Inferior parietal cortex (tissue), 1 donor: Measurements from ENCODE around the gene CRELD2.

Experiments used
- DNase-seq: peaks from one replicate; pipeline ENCODE4 v3.0.0-alpha.2; 2016; ENCODE audit errors: extremely low spot score

The CRELD2 gene

DNA sequence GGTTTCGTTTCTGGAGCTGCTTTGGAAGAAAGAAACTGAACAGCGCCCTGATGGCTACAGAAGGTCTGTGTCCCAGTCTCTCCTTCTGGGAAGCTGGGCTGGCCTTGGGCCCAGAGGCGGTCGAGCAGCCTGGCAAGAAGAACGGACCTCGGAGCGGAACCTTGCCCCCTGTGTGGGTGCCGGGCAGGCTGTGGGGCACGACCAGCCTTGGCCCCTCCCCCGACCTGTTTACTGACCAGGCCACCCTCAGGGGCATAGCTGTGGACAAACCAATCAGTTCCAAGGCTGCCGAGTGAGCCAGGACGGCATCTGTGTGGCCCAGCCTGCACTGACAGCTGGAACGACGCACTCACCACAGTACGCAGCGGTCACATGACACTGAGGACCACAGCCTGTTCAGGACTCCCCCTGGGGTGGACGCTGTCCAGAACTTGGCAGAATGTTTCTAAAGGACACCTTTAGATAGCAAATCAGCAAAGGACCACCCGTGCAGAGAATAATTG is 49.3 kb downstream of the CRELD2 start:
- DNase-seq, result no peak

DNA sequence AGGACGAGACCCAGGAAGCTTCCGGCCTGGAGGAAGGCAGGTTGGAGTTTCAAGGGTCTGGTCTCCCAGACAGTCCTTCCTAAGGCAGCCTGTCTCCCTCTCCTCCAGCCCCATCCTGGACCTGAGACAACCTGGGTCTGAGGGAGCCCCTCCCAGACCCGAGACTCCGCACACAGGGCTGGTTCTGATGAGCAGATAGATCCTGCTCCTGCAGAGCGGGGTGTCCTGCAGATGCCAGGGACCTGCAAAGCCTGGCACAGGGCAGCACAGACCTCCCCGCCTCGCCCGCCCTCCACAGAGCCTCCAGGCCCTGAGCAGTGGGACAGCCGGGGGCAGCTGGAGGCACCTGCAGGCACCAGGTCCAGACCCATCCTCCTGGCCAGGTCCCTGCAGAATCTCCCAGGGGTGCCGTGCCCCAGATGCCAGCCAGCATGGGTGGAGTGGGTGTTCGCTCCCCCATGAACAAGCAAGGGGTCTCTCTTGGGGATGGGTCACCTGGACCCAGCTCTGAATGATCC is 49.9 kb downstream of the CRELD2 start:
- no peak for DNase-seq

DNA sequence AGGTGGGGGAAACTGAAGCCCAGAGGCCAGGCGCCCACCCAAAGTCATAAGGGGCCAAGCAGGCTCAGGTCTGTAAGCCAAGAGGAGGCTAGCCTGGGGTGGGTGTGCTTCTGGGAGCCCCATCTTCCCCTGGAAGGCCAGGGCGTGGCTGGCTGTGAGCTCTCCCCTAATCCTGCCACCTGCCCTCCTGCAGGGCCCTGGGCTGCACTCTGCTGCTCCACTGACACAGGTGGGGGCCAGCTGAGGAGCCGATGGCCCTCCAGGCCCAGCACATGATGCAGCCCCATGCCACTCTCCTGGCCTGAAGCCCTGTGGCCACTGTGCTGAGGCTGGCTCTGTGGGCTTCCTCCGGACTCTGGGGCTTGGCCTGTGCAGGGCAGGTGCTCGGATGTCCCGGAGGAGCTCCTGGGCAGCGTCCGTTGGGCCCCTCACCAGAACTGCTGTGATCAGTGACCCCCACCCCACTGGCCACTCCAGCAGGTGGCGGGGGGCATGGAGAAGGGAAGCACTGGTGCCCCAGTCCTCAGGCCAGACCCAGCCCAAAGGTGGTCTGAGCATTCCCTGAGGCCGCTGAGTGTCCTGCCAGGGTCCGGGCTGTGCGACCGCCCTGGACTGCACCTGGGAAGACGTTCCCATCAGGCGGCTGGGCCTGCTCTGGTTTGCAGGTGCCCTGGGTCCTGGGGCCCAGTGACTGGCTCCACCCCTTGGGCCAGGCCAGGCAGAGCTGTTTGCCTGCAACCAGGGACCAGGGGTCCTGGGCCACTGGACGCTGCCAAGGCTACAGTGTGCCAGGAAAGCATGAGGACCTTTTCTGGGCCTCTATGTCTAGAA is 50.6 kb downstream of the CRELD2 start:
- no peak for DNase-seq

DNA sequence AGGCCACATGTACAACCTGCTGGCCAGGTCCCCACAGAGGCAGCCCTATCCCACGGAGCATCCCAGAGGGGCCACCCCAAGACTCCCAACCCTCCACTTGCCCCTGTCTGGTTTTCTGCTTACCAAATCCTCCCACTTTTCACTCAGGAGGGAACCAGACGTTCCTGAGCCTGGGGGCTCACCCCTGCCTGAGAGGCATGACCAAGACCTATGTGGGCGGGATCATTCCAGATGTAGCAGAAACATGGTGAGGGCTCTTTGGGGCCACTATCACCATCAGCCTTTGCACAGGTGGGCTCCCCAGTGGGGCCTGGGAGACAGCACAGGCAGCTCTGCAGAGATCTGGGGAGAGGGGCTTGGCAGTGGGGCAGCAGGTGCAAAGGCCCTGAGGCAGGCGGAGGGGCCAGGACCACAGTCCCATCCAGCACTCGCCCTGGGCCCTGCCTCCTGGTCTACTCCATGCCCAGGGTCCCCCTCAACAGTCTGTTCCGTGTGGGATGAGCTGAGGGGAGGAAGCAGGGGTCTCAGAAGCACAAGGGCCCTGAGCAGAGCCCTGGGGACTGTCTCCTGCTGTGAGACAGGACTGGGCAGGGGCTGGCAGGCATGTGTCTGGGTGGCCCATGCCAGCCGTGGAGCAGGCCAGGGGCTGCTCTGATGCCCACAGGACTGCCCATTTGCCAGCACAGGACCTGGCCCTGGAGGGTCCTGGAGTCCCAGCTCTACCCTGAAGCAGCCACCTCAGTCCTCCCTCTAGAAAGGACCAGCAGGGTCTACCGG is 51.5 kb downstream of the CRELD2 start:
- no peak for DNase-seq

DNA sequence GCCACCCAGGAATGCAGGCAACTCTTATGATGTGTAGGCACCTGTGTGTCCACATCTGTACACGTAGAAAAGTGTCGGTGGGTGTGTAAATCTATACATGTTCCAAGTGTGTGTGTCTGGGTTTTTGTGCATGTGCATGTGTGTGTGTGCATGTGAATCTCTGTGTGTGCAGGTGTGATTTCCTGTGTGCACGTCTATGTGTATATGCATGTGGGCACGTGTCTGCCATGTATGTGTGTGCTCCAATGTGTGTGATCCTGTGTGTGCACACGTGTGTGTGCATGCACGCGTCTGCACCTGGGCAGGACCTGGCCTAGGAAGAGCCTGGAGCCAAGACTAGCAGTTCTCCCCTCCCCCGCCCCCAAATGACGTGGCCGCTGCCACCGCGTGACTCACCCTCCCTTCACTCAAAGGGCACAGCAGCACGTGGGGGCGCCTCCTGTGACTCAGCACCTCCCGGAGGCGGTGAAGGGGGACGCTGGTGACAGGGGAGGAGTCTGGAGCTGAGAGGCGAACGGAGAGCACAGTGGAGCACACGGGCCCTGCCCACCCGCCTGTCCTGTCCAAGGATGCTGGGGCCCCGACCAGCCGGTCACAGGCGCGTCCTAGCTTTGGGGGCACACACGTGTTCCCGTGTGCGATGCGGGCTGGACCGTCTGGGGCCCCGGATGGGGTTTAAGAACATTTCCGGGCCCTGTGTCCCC is 52.2 kb downstream of the CRELD2 start:
- peak; percentile 89 for DNase-seq

DNA sequence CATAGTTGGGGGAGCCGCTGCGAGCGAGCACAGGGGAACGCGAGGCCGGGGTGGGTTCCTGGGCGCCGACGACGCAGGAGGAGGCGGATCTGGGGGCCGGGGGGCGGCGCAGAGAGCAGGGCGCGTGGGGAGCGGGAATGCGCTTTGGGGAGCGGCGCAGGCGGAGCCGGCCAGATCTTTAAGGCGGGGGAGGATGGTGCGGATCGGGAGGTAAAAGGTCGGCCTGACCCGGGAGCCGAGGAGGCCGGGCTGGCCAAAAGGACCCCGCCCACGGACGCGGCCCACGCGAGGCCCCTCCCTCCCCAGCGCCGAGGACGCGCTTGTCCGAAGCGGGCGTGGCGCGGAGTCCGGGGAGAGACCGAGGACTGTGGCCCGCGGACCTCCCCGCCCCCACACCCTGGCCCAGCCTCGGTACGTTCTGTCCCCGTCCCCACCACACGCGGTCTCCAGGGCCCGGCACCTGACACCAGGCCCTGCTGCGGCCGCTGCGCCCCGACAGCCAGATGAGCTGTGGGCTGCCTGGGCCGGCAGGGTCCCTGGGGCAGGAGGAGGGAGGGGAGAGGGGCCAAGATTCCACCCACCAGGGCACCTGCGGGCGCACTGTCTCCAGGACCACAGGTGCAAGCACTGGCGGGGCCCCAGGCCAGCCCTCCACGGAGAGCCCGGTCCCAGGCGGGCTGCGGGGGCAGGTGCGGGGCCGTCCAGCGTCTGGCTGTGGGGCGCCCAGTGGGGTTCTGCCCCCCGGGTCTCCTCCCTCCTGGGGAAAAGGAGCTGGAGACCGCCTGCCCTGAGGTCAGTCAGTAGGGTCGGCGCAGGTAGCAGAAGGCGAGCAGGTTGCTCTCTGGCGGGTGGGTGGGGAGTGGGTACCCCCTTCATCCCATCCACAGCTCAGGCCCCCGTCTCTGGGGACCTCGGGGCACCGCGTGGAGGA is 53.1 kb downstream of the CRELD2 start:
- peak; percentile 38 for DNase-seq

DNA sequence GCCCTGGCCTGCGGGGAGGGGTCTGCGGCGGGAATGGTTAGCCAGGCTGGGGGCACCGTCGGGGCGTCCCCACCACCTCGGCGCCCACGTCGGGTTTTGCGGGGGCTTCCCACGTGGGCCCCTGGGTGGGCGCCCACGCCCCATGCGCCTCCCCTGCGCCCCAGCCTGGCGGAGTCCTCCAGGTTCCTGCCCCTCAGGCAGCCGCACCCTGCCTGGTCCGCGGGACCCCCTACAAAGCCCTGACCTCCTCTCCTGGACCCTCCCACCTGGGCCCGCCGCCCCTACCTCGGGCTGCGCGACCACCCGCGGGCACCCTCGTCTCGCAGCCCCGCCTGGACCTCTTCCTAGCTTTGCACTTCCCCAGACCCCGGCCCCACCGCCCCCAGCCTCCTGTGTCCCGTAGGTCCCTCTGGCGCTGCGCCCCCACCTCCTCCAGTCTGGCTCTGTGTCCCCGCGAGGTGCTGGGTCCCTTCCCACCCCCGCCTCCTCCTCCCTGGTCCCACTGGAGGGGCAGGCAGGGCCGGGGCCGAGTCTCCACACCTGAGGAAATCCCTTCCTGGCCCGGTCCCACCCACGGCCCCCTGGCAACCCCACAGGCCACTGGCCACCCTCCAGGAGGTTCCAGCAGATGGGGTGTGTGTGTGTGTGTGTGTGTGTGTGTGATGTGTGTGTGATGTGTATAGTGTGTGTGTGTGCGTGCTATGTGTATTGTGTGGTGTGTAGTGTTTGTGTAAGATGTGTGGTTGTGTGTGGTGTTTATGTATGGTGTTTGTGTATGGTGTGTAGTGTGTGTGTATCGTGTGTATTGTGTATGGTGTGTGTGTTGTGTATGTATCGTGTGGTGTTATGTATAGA is 54.0 kb downstream of the CRELD2 start:
- DNase-seq, result no peak

DNA sequence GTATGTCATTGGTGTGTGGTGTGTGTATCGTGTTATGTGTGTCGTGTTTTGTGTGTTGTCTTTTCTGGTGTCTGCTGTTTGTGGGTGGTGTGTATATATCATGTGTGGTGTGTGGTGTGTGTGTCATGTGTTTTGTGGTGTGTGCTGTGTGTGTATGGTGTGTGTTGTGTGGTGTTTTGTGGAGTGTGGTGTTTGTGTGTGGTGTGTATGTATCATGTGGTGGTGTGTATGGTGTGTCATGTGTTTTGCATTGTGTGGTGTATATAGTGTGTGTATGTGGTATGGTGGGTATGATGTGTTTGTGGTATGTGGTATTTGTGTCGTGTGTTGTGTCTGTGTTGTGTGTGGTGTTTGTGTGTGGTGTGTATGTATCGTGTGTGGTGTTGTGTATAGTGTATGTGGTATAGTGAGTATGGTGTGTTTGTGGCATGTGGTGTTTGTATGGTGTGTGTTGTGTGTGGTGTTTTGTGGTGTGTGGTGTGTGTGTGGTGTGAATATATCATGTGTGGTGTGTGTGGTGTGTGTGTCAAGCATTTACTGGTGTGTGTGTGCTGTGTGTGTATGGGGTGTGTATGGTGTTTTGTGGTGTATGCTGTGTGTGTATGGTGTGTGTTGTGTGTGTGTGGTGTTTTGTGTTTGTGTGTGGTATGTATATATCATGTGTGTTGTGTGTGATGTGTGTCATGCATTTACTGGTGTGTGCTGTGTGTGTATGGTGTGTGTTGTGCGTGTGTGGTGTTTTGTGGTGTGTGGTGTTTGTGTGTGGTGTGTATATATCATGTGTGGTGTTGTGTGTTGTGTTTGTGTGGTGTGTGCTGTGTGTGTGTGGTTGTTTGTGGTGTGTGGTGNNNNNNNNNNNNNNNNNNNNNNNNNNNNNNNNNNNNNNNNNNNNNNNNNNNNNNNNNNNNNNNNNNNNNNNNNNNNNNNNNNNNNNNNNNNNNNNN is 54.9 kb downstream of the CRELD2 start:
- DNase-seq, result no peak

DNA sequence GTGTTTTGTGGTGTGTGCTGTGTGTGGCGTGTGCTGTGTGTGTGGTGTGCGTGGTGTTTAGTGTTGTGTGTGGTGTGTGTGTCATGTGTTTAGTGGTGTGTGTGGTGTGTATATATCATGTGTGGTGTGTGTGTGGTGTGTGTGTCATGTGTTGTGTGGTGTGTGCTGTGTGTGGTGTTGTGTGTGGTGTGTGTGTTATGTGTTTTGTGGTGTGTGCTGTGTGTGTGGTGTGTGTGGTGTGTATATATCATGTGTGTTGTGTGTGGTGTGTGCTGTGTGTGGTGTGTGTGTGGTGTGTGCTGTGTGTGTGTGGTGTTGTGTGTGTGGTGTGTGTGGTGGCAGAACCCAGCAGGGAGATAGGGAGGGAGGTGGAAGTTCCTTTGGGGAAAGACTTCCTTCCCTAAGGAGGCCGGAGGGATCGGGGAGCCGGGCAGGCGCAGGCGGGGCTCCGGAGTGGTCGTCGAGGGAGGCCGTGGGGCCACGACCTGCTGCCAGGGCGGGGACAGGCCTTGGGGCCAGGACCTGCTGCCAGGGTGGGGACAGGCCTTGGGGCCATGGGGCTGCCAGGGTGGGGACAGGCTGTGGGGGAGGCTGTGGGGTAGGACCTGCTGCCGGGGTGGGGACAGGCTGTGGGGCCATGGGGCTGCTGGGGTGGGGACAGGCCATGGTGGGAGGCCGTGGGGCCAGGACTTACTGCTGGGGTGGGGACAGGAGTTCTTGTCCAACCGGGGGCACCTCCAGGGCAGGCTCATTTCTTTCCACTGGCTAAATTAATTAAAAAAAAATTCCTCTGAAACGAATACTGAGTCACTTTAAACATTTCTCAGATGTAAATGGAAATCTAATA is 57.3 kb downstream of the CRELD2 start:
- no peak for DNase-seq

DNA sequence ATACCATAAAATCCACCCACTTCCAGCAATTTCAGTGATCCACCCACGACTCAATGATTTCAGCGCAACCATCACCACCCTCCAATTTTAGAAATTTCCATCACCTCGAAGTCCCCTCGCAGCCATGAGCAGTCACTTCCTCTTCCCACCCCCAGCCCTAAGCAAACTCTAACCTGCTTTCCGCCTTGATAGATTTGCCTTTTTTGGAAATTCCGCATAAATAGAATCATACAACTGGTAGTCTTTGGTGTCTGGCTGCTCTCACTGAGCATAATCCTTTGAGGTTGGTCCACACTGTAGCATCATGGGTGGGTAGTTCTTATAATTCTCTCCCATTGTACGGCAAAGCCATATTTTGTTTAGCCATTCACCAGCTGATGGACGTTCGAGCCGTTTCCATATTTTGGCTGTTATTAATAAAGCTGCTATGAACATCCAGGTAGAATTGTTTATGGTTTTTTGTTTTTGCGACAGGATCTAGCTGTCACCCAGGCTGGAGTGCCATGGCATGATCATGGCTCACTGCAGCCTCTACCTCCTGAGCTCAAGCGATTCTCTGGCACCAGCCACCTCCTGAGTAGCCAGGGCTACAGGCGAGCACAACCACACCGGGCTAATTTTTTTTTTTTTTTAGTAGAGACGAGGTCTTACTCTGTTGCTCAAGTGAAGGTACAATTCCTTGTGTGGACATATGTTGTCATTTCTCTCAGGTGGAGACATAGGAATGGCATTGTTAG is 58.2 kb downstream of the CRELD2 start:
- peak; percentile 39 for DNase-seq
